HepG2 (cell line): Measurements from ENCODE around the gene MPV17L2. TPM values are rescaled to one million over a fixed set of nuclear protein-coding genes. Genes with fewer than 3 reads are reported as not detected.
A peak's percentile ranks its signal among the peaks of the same experiment; 100 is the strongest.

ENCODE experiments used
- EED ChIP-seq: sonication (generic); formaldehyde crosslinking; IDR thresholded peaks from 2 replicates; pipeline ENCODE4 v1.5.0; 2020; ENCODE audit warnings: mild to moderate bottlenecking, missing genetic modification reagents
- FOXA3 ChIP-seq: IDR thresholded peaks from 2 replicates; pipeline ENCODE4 v1.6.1; 2016; ENCODE audit warnings: missing genetic modification reagents, missing compliant biosample characterization
- HHEX ChIP-seq: IDR thresholded peaks from 2 replicates; pipeline ENCODE4 v1.6.1; 2016; ENCODE audit warnings: control low read depth
- JARID2 ChIP-seq: sonication (generic); formaldehyde crosslinking; IDR thresholded peaks from 2 replicates; pipeline ENCODE4 v1.8.1; 2023; ENCODE audit warnings: missing genetic modification reagents, inconsistent platforms; ENCODE audit not compliant: insufficient replicate concordance
- KDM5A ChIP-seq: fragments of 200-600 bp; sonication (generic); IDR thresholded peaks from 2 replicates; pipeline ENCODE4 v1.7.0; 2018; ENCODE audit warnings: antibody characterized with exemption, mild to moderate bottlenecking, low read length, borderline replicate concordance
- KLF6 ChIP-seq: IDR thresholded peaks from 2 replicates; pipeline ENCODE4 v1.8.0; 2016; ENCODE audit warnings: missing biosample characterization, missing genetic modification reagents
- NR1H2 ChIP-seq: sonication (generic); formaldehyde crosslinking; IDR thresholded peaks from 2 replicates; pipeline ENCODE4 v1.8.1; 2022; ENCODE audit warnings: low read depth, missing genetic modification reagents, borderline replicate concordance
- PTBP1 ChIP-seq: fragments of 200-400 bp; formaldehyde crosslinking; IDR thresholded peaks from 2 replicates; pipeline ENCODE4 v1.6.1; 2018; ENCODE audit warnings: low read length, low read depth; ENCODE audit not compliant: poor library complexity, severe bottlenecking
- ZNF142 ChIP-seq: sonication (generic); formaldehyde crosslinking; IDR thresholded peaks from 2 replicates; pipeline ENCODE4 v1.4.0; 2020; ENCODE audit warnings: missing genetic modification reagents
- ZNF224 ChIP-seq: sonication (generic); formaldehyde crosslinking; IDR thresholded peaks from 2 replicates; pipeline ENCODE4 v1.5.0; 2020; ENCODE audit warnings: mild to moderate bottlenecking, missing genetic modification reagents
- ZNF251 ChIP-seq: sonication (generic); formaldehyde crosslinking; IDR thresholded peaks from 2 replicates; pipeline ENCODE4 v1.9.0; 2021; ENCODE audit warnings: mild to moderate bottlenecking, missing genetic modification reagents
- ZNF354B ChIP-seq: sonication (generic); formaldehyde crosslinking; IDR thresholded peaks from 2 replicates; pipeline ENCODE4 v1.8.0; 2022; ENCODE audit warnings: mild to moderate bottlenecking, missing genetic modification reagents
- ZNF75D ChIP-seq: sonication (generic); formaldehyde crosslinking; IDR thresholded peaks from 2 replicates; pipeline ENCODE4 v1.8.1; 2023; ENCODE audit warnings: missing genetic modification reagents, mild to moderate bottlenecking, borderline replicate concordance
- ZNF800 ChIP-seq: sonication (generic); formaldehyde crosslinking; IDR thresholded peaks from 2 replicates; pipeline ENCODE4 v1.4.0; 2020; ENCODE audit warnings: missing genetic modification reagents
- polyA plus RNA-seq, 8 experiments: library from polyadenylated mRNA; depleted of rRNA in 3 of 8; stranded (reverse) in 7 of 8; unstranded in 1 of 8; fragments of >200 nt; fragmentation: Illumina TruSeq in 4 of 8; extraction: Trizol in 4 of 8; gene quantifications; 2 replicates each; pipeline versions ENCODE4 v1.2.1 to v1.2.3, GENCODE V29; 2011 to 2016; ENCODE audit warnings: low read depth in 4 of 8, missing spikeins in 1 of 8, mixed read lengths in 1 of 8; ENCODE audit not compliant: insufficient read depth in 1 of 8
- total RNA-seq, 5 experiments: library from RNA; depleted of rRNA; stranded (reverse); fragments of >200 nt; fragmentation: Illumina TruSeq; extraction: Trizol; gene quantifications; 2 replicates each; pipeline ENCODE4 v1.2.3, GENCODE V29; 2016; ENCODE audit warnings: low read depth in 1 of 5
- TF ChIP-seq, protein P1 (sequence below): IDR thresholded peaks from 2 replicates; pipeline ENCODE4 v1.6.1; 2012; ENCODE audit warnings: low read depth, low read length, improper control_type of control experiment
- TF ChIP-seq, protein P2 (sequence below): sonication (generic); formaldehyde crosslinking; IDR thresholded peaks from 2 replicates; pipeline ENCODE4 v1.8.0; 2022; ENCODE audit warnings: missing genetic modification reagents, mild to moderate bottlenecking, borderline replicate concordance

MPV17L2 gene
- total and polyA plus RNA-seq, 2 of the 13 experiments (the other 11 are each of a cell fraction or from before 2014, with no cell fraction given): 13.6 to 16.7 TPM

GRCh38 chr19:18225702-18226468 lies 32.9 kb downstream of the MPV17L2 start, which contains the start of gene PDE4C (continued):
- TF ChIP-seq NR1H2 (CRISPR knock-in tag) (no peak), ZNF224 (CRISPR knock-in tag) (no peak), EED (CRISPR knock-in tag) (no peak), KLF6 (CRISPR knock-in tag) (no peak), FOXA3 (CRISPR knock-in tag) (no peak), ZNF251 (CRISPR knock-in tag) (no peak), HHEX (no peak), KDM5A (no peak), ZNF800 (0 out of 2 replicates have a peak, but pooled peaks have one; percentile 54), ZNF354B (CRISPR knock-in tag) (no peak), ZNF142 (CRISPR knock-in tag) (no peak), ZNF75D (CRISPR knock-in tag) (no peak), JARID2 (CRISPR knock-in tag) (no peak), PTBP1 (no peak)
- TF ChIP-seq, protein P1, sequence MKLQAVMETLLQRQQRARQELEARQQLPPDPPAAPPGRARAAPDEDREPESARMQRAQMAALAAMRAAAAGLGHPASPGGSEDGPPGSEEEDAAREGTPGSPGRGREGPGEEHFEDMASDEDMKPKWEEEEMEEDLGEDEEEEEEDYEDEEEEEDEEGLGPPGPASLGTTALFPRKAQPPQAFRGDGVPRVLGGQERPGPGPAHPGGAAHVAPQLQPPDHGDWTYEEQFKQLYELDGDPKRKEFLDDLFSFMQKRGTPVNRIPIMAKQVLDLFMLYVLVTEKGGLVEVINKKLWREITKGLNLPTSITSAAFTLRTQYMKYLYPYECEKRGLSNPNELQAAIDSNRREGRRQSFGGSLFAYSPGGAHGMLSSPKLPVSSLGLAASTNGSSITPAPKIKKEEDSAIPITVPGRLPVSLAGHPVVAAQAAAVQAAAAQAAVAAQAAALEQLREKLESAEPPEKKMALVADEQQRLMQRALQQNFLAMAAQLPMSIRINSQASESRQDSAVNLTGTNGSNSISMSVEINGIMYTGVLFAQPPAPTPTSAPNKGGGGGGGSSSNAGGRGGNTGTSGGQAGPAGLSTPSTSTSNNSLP: no peak
- TF ChIP-seq, protein P2, sequence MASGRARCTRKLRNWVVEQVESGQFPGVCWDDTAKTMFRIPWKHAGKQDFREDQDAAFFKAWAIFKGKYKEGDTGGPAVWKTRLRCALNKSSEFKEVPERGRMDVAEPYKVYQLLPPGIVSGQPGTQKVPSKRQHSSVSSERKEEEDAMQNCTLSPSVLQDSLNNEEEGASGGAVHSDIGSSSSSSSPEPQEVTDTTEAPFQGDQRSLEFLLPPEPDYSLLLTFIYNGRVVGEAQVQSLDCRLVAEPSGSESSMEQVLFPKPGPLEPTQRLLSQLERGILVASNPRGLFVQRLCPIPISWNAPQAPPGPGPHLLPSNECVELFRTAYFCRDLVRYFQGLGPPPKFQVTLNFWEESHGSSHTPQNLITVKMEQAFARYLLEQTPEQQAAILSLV: no peak
